Immature natural killer cell (primary cell): ENCODE measurements around the gene CCNH. TPM values are rescaled to one million over a fixed set of nuclear protein-coding genes. Genes with fewer than 3 reads are reported as not detected.
A peak's percentile ranks its signal among the peaks of the same experiment; 100 is the strongest.

Experiments used
- DNase-seq, 3 donors: peaks; one replicate each; pipeline ENCODE4 v3.0.0; 2022; ENCODE audit warnings: mixed read lengths in 1 of 3
- H3K27ac Mint-ChIP-seq, 6 donors: one replicate each; pipeline ENCODE4 v1.8.0; 2020; ENCODE audit warnings: mixed read lengths in 6 of 6, mild to moderate bottlenecking in 5 of 6, inconsistent platforms in 4 of 6, moderate library complexity in 3 of 6
- H3K27me3 Mint-ChIP-seq, 3 donors: one replicate each; pipeline ENCODE4 v1.8.0; 2020 to 2021; ENCODE audit warnings: low read depth in 3 of 3, mild to moderate bottlenecking in 3 of 3, mixed read lengths in 3 of 3, moderate library complexity in 3 of 3, inconsistent platforms in 1 of 3
- H3K36me3 Mint-ChIP-seq, 3 donors: one replicate each; pipeline ENCODE4 v1.8.0; 2020; ENCODE audit warnings: mixed read lengths in 3 of 3, inconsistent platforms in 2 of 3, mild to moderate bottlenecking in 2 of 3
- H3K4me1 Mint-ChIP-seq, 2 donors: one replicate each; pipeline ENCODE4 v1.8.0; 2020; ENCODE audit warnings: inconsistent platforms in 2 of 2, mild to moderate bottlenecking in 2 of 2, mixed read lengths in 2 of 2, moderate library complexity in 1 of 2
- H3K4me3 Mint-ChIP-seq, 5 donors: one replicate each; pipeline ENCODE4 v1.8.0; 2020; ENCODE audit warnings: mild to moderate bottlenecking in 5 of 5, mixed read lengths in 5 of 5, inconsistent platforms in 3 of 5, moderate library complexity in 3 of 5
- H3K9me3 Mint-ChIP-seq, 6 donors: one replicate each; pipeline ENCODE4 v1.8.0; 2020; ENCODE audit warnings: mild to moderate bottlenecking in 6 of 6, mixed read lengths in 6 of 6, inconsistent platforms in 4 of 6, moderate library complexity in 3 of 6
- polyA plus RNA-seq, 3 donors: library from polyadenylated mRNA; unstranded; fragments of 300-500 nt; fragmentation: Illumina TruSeq; gene quantifications; one replicate each; pipeline ENCODE4 v1.2.3, GENCODE V29; 2021

The CCNH gene
- polyA plus RNA-seq: 10 to 100 TPM; 64.0 to 85.7 (median 68.2) TPM

GRCh38 chr5:87412630-87413342 is at the start of gene CCNH:
TSS of gene CCNH (minus strand) at chr5:87412930. CDS start at chr5:87412794, 136 bp downstream.
- peak; percentile 95 to 97 (median 97) for DNase-seq
- Mint-ChIP-seq H3K27ac (peak within 1 kb of the TSS; percentile 96 to 100 (median 98)), H3K9me3 (no peaks in the 10 kb centered on the region), H3K27me3 (peaks cover 8 to 27% (median 20%) of the 10 kb centered on the region in 3 donors), H3K4me1 (peaks cover 47 to 56% of the 10 kb centered on the region in 2 donors), H3K4me3 (peak within 1 kb of the TSS; percentile 93 to 100 (median 97)), H3K36me3 (peaks cover 7 to 20% (median 13%) of the 10 kb centered on the region in 3 donors)

GRCh38 chr5:87457706-87458105 is 45.0 kb upstream of the CCNH start:
- Mint-ChIP-seq H3K9me3 (no peaks in the 10 kb centered on the region), H3K36me3 (no peaks in the 10 kb centered on the region)

GRCh38 chr5:87453801-87454200 is 41.1 kb upstream of the CCNH start:
- H3K4me1 Mint-ChIP-seq: no peaks in the 10 kb centered on the region
- H3K36me3 Mint-ChIP-seq: no peaks in the 10 kb centered on the region
- no peak for DNase-seq
- H3K4me3 Mint-ChIP-seq: no peak overlapping the region
- H3K27me3 Mint-ChIP-seq: peaks cover 0 to 2% (median 2%) of the 10 kb centered on the region in 3 donors
- H3K27ac Mint-ChIP-seq: no peak overlapping the region
- H3K9me3 Mint-ChIP-seq: peaks cover 0 to 3% (median 0%) of the 10 kb centered on the region in 6 donors

More at GRCh38 chr5:87457706-87458105, 45.0 kb upstream of the CCNH start:
- no peak overlapping the region for H3K4me3 Mint-ChIP-seq
- DNase-seq: no peak
- no peaks in the 10 kb centered on the region for H3K4me1 Mint-ChIP-seq
- peaks cover 0 to 6% (median 0%) of the 10 kb centered on the region in 3 donors for H3K27me3 Mint-ChIP-seq
- no peak overlapping the region for H3K27ac Mint-ChIP-seq

- Mint-ChIP-seq H3K36me3 (no peaks in the 10 kb centered on the region), H3K4me1 (no peaks in the 10 kb centered on the region), H3K27me3 (peaks cover 0 to 3% (median 2%) of the 10 kb centered on the region in 3 donors), H3K4me3 (no peak overlapping the region), H3K27ac (no peak overlapping the region), H3K9me3 (peaks cover 0 to 3% (median 0%) of the 10 kb centered on the region in 6 donors)
- no peak for DNase-seq
Measured at GRCh38 chr5:87452837-87453236, 40.1 kb upstream of the CCNH start.

GRCh38 chr5:87442419-87442818 is 29.7 kb upstream of the CCNH start:
- no peaks in the 10 kb centered on the region for H3K36me3 Mint-ChIP-seq
- peaks cover 2 to 9% (median 3%) of the 10 kb centered on the region in 3 donors for H3K27me3 Mint-ChIP-seq
- no peak overlapping the region for H3K4me3 Mint-ChIP-seq
- no peak for DNase-seq
- H3K27ac Mint-ChIP-seq: no peak overlapping the region
- H3K4me1 Mint-ChIP-seq: no peaks in the 10 kb centered on the region
- no peaks in the 10 kb centered on the region for H3K9me3 Mint-ChIP-seq

GRCh38 chr5:87438231-87438630 is 25.5 kb upstream of the CCNH start:
- Mint-ChIP-seq H3K4me1 (no peaks in the 10 kb centered on the region), H3K36me3 (no peaks in the 10 kb centered on the region), H3K27ac (no peak overlapping the region), H3K9me3 (no peaks in the 10 kb centered on the region), H3K4me3 (no peak overlapping the region), H3K27me3 (peaks cover 2 to 8% (median 2%) of the 10 kb centered on the region in 3 donors)
- DNase-seq: no peak

GRCh38 chr5:87437724-87438123 is 25.0 kb upstream of the CCNH start:
- H3K9me3 Mint-ChIP-seq: no peaks in the 10 kb centered on the region
- peaks cover 2 to 8% (median 2%) of the 10 kb centered on the region in 3 donors for H3K27me3 Mint-ChIP-seq

GRCh38 chr5:87435144-87435694 is 22.5 kb upstream of the CCNH start:
- no peak overlapping the region for H3K27ac Mint-ChIP-seq
- H3K9me3 Mint-ChIP-seq: no peaks in the 10 kb centered on the region
- DNase-seq: no peak

More at GRCh38 chr5:87437724-87438123, 25.0 kb upstream of the CCNH start:
- no peak overlapping the region for H3K4me3 Mint-ChIP-seq
- H3K36me3 Mint-ChIP-seq: no peaks in the 10 kb centered on the region
- H3K27ac Mint-ChIP-seq: no peak overlapping the region
- no peak for DNase-seq
- H3K4me1 Mint-ChIP-seq: no peaks in the 10 kb centered on the region

GRCh38 chr5:87434461-87434860 is 21.7 kb upstream of the CCNH start:
- Mint-ChIP-seq H3K4me3 (no peak overlapping the region), H3K9me3 (no peaks in the 10 kb centered on the region), H3K36me3 (no peaks in the 10 kb centered on the region), H3K4me1 (no peaks in the 10 kb centered on the region), H3K27me3 (peaks cover 2 to 7% (median 2%) of the 10 kb centered on the region in 3 donors), H3K27ac (no peak overlapping the region)
- no peak for DNase-seq

More at GRCh38 chr5:87435144-87435694, 22.5 kb upstream of the CCNH start:
- Mint-ChIP-seq H3K4me3 (no peak overlapping the region), H3K4me1 (no peaks in the 10 kb centered on the region), H3K36me3 (no peaks in the 10 kb centered on the region), H3K27me3 (peaks cover 2 to 11% (median 2%) of the 10 kb centered on the region in 3 donors)

GRCh38 chr5:87433945-87434344 is 21.2 kb upstream of the CCNH start:
- Mint-ChIP-seq H3K4me3 (no peak overlapping the region), H3K27ac (no peak overlapping the region), H3K4me1 (no peaks in the 10 kb centered on the region), H3K27me3 (peaks cover 2 to 7% (median 2%) of the 10 kb centered on the region in 3 donors), H3K36me3 (no peaks in the 10 kb centered on the region), H3K9me3 (no peaks in the 10 kb centered on the region)
- no peak for DNase-seq

GRCh38 chr5:87432460-87432859 is 19.7 kb upstream of the CCNH start:
- H3K9me3 Mint-ChIP-seq: no peaks in the 10 kb centered on the region
- no peak overlapping the region for H3K4me3 Mint-ChIP-seq
- no peaks in the 10 kb centered on the region for H3K36me3 Mint-ChIP-seq
- H3K27me3 Mint-ChIP-seq: peaks cover 2 to 6% (median 2%) of the 10 kb centered on the region in 3 donors
- H3K27ac Mint-ChIP-seq: no peak overlapping the region
- no peaks in the 10 kb centered on the region for H3K4me1 Mint-ChIP-seq
- DNase-seq: no peak

- peaks cover 0 to 8% (median 2%) of the 10 kb centered on the region in 3 donors for H3K27me3 Mint-ChIP-seq
- no peaks in the 10 kb centered on the region for H3K4me1 Mint-ChIP-seq
- no peaks in the 10 kb centered on the region for H3K9me3 Mint-ChIP-seq
- no peak overlapping the region for H3K27ac Mint-ChIP-seq
- no peaks in the 10 kb centered on the region for H3K36me3 Mint-ChIP-seq
- DNase-seq: no peak
- H3K4me3 Mint-ChIP-seq: no peak overlapping the region
Measured at GRCh38 chr5:87430863-87431457, 18.2 kb upstream of the CCNH start.

GRCh38 chr5:87423755-87424154 is 11.0 kb upstream of the CCNH start:
- Mint-ChIP-seq H3K27ac (no peak overlapping the region), H3K9me3 (no peaks in the 10 kb centered on the region), H3K4me3 (no peak overlapping the region), H3K4me1 (no peaks in the 10 kb centered on the region), H3K36me3 (no peaks in the 10 kb centered on the region), H3K27me3 (peaks cover 2 to 6% (median 5%) of the 10 kb centered on the region in 3 donors)
- no peak for DNase-seq

- Mint-ChIP-seq H3K27me3 (peaks cover 5 to 6% (median 5%) of the 10 kb centered on the region in 3 donors), H3K27ac (no peak overlapping the region), H3K9me3 (no peaks in the 10 kb centered on the region), H3K4me1 (no peaks in the 10 kb centered on the region), H3K36me3 (no peaks in the 10 kb centered on the region), H3K4me3 (no peak overlapping the region)
- DNase-seq: no peak
Measured at GRCh38 chr5:87421307-87421706, 8.6 kb upstream of the CCNH start.
